IMR-90 (cell line): Measurements from ENCODE around the gene TRIO.

Experiments
- CEBPB ChIP-seq: IDR thresholded peaks from 2 replicates; pipeline ENCODE4 v1.6.1; 2012; ENCODE audit warnings: low read depth, low read length, improper control_type of control experiment
- CTCF ChIP-seq: conservative IDR thresholded peaks from 2 replicates; pipeline ENCODE4 v1.5.1; 2012; ENCODE audit warnings: mild to moderate bottlenecking, low read depth, low read length, improper control_type of control experiment
- SMC3 ChIP-seq: fragments of 150-350 bp; IDR thresholded peaks from 2 replicates; pipeline ENCODE4 v1.6.1; 2016; ENCODE audit warnings: low read depth, mild to moderate bottlenecking, antibody characterized with exemption, low read length, moderate library complexity

GRCh38 chr5:14362491-14362890 is 219.3 kb downstream of the TRIO start:
- TF ChIP-seq CEBPB = no peak
- TF ChIP-seq CTCF = no peak
- no peak for TF ChIP-seq SMC3
